WTC11 (cell line): ENCODE data around the gene L1CAM.

Experiments used
- ESRRA ChIP-seq: sonication (generic); formaldehyde crosslinking; IDR thresholded peaks from 2 replicates; pipeline ENCODE4 v1.8.1; 2022; ENCODE audit warnings: mild to moderate bottlenecking, missing genetic modification reagents, borderline replicate concordance
- GABPB1 ChIP-seq: sonication (generic); formaldehyde crosslinking; IDR thresholded peaks from 2 replicates; pipeline ENCODE4 v1.8.1; 2023; ENCODE audit warnings: mild to moderate bottlenecking, missing genetic modification reagents
- IRF2 ChIP-seq: sonication (generic); formaldehyde crosslinking; IDR thresholded peaks from 2 replicates; pipeline ENCODE4 v1.8.0; 2022; ENCODE audit warnings: low read depth, missing genetic modification reagents, borderline replicate concordance
- NR1H2 ChIP-seq: sonication (generic); formaldehyde crosslinking; IDR thresholded peaks from 2 replicates; pipeline ENCODE4 v1.9.0; 2021; ENCODE audit warnings: mild to moderate bottlenecking, moderate library complexity, missing genetic modification reagents
- NR3C1 ChIP-seq: sonication (generic); formaldehyde crosslinking; conservative IDR thresholded peaks from 2 replicates; pipeline ENCODE4 v1.8.1; 2023; ENCODE audit warnings: low read depth, mild to moderate bottlenecking, missing genetic modification reagents
- ZNF121 ChIP-seq: sonication (generic); formaldehyde crosslinking; IDR thresholded peaks from 2 replicates; pipeline ENCODE4 v1.8.0; 2023; ENCODE audit warnings: missing genetic modification reagents
- ZNF232 ChIP-seq: sonication (generic); formaldehyde crosslinking; IDR thresholded peaks from 2 replicates; pipeline ENCODE4 v1.8.0; 2022; ENCODE audit warnings: mild to moderate bottlenecking, missing genetic modification reagents
- TF ChIP-seq, protein P1 (sequence below): sonication (generic); formaldehyde crosslinking; IDR thresholded peaks from 2 replicates; pipeline ENCODE4 v1.8.1; 2022; ENCODE audit warnings: mild to moderate bottlenecking, moderate library complexity, missing genetic modification reagents
- TF ChIP-seq, protein P2 (sequence below): fragments of 200-600 bp; IDR thresholded peaks from 2 replicates; pipeline ENCODE4 v1.8.0; 2022; ENCODE audit warnings: antibody characterized with exemption
- TF ChIP-seq, protein P3 (sequence below): sonication (generic); formaldehyde crosslinking; conservative IDR thresholded peaks from 2 replicates; pipeline ENCODE4 v1.8.1; 2022; ENCODE audit warnings: mild to moderate bottlenecking, missing genetic modification reagents

DNA sequence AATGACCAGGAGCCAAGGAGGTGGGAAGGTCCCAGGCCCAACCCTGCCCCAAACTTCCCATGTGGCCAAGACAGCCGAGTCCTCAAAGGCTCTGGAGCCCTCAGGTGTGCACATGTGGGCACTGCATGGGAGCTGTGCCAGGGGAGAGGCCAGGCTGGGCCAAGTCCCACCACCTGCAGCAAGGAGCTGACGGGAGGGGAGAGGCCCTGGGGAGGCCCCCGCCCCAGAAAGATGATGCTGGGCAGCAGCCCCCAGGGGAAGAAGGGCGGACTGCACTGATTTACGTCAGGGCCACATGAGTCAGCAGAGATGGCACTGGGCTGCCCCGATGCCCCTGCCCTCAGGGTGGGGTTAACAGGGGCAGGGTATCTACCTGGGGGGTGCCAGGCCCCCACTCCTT is 1.4 kb downstream of the L1CAM start:
- TF ChIP-seq, protein P1, sequence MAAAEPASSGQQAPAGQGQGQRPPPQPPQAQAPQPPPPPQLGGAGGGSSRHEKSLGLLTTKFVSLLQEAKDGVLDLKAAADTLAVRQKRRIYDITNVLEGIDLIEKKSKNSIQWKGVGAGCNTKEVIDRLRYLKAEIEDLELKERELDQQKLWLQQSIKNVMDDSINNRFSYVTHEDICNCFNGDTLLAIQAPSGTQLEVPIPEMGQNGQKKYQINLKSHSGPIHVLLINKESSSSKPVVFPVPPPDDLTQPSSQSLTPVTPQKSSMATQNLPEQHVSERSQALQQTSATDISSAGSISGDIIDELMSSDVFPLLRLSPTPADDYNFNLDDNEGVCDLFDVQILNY (CRISPR knock-in tag) = no peak
- TF ChIP-seq IRF2 (CRISPR knock-in tag) = no peak
- no peak for TF ChIP-seq ZNF121 (CRISPR knock-in tag)
- TF ChIP-seq, protein P2, sequence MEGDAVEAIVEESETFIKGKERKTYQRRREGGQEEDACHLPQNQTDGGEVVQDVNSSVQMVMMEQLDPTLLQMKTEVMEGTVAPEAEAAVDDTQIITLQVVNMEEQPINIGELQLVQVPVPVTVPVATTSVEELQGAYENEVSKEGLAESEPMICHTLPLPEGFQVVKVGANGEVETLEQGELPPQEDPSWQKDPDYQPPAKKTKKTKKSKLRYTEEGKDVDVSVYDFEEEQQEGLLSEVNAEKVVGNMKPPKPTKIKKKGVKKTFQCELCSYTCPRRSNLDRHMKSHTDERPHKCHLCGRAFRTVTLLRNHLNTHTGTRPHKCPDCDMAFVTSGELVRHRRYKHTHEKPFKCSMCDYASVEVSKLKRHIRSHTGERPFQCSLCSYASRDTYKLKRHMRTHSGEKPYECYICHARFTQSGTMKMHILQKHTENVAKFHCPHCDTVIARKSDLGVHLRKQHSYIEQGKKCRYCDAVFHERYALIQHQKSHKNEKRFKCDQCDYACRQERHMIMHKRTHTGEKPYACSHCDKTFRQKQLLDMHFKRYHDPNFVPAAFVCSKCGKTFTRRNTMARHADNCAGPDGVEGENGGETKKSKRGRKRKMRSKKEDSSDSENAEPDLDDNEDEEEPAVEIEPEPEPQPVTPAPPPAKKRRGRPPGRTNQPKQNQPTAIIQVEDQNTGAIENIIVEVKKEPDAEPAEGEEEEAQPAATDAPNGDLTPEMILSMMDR = no peak
- no peak for TF ChIP-seq NR3C1
- no peak for TF ChIP-seq NR1H2 (CRISPR knock-in tag)
- TF ChIP-seq ZNF232 (CRISPR knock-in tag) = no peak
- TF ChIP-seq, protein P3, sequence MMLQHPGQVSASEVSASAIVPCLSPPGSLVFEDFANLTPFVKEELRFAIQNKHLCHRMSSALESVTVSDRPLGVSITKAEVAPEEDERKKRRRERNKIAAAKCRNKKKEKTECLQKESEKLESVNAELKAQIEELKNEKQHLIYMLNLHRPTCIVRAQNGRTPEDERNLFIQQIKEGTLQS (CRISPR knock-in tag) = no peak
- no peak for TF ChIP-seq GABPB1
- TF ChIP-seq ESRRA (CRISPR knock-in tag) = no peak
